Islet precursor cell (in vitro differentiated cells): ENCODE data around the gene RAP1GDS1.
"Not testable (repeated sequence)": the region's sequence is repeated elsewhere in the genome, so short reads cannot be mapped to it uniquely, and the experiment has no call there.

Experiments used
- DNase-seq: peaks from one replicate; pipeline ENCODE4 v3.0.0-alpha.2; 2018

The RAP1GDS1 gene

DNA sequence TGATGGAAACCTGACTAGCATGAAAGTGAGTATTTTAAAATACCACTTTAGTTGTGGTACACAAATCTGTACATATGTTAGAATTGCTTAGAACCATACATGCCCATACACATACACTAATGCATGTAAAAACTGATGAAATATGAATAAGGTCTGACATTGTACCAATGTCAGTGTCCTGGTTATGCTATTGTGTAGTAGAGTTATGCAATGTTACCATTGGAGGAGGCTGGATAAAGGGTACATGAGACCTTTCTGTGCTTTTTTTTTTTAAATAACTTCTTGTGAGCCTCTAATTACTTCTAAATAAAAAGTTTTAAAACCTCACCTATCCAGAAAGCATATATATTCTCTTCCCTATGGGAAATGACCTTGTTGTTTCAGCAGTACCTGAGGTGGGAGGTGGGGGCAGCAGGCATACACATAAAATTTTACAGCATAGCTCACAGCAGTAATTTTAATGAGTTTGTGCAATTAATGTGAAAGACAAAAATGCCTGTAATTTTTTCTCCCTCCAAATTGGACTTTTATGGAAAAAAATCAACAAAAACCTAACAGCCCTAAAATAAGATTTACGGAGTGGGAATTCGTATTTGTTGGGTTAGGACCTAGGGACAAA is 97.6 kb downstream of the RAP1GDS1 start:
- no peak for DNase-seq

DNA sequence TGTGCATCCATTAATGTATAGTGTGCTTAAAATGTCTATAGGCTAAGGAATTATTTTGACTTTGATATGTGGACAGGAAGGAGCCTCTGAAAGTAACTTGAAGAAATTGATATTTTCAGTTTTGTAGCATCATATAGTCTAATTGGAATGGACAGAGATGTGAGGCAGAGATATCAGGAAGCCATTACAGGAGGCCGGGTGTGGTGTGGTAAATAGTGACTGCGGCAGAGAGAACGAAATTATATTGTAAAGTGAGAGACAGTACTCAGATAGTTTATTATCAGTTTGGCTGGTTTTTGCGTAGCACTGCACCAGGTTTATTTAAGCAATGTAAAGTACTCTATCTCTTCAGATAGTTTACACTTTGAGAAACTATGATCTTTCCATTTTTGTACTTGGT is 98.5 kb downstream of the RAP1GDS1 start:
- DNase-seq: no peak

DNA sequence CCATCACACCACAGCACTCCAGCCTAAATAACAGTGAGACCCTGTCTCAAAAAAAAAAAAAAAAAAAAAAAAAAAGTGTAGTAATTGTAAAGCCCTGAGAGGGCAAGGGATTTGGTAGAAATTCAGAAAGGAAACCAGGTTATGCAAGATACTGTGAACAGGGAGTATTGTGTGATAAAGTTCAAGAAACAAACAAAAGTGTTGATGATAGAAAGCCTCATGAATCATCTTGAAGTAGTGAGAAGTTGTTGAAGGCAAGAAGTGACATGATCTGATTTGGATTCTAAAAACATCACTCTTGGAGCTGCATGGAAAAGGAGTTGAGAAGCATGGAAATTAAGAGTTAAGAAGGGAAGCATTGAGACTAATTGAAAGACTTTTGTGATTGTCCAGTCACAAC is 102.2 kb downstream of the RAP1GDS1 start:
- no peak for DNase-seq

DNA sequence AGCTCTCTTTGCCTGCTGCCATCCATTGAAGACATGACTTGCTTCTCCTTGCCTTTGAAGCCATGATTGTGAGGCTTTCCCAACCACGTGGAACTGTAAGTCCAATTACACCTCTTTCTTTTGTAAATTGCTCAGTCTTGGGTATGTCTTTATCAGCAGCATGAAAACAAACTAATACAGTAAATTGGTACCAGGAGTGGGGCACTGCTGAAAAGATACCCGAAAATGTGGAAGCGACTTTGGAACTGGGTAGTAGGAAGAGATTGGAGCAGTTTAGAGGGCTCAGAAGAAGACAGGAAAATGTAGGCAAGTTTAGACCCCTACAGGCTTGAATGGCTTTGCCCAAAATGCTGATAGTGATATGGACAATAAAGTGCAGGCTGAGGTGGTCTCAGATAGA is 105.1 kb downstream of the RAP1GDS1 start:
- not testable (repeated sequence) for DNase-seq

DNA sequence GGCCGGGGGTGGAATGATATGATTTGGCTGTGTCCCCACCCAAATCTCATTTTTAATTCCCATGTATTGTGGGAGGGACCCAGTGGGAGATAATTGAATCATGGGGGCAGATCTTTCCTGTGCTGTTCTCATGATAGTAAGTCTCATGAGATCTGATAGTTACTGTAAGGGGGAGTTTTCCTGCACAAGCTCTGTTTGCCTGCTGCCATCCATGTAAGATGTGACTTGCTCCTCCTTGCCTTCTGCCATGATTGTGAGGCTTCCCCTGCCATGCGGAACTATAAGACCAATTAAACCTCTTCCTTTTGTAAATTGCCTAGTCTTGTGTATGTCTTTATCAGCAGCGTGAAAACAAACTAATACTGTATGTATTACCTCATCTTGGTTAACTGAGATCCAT is 106.8 kb downstream of the RAP1GDS1 start:
- DNase-seq: not testable (repeated sequence)

DNA sequence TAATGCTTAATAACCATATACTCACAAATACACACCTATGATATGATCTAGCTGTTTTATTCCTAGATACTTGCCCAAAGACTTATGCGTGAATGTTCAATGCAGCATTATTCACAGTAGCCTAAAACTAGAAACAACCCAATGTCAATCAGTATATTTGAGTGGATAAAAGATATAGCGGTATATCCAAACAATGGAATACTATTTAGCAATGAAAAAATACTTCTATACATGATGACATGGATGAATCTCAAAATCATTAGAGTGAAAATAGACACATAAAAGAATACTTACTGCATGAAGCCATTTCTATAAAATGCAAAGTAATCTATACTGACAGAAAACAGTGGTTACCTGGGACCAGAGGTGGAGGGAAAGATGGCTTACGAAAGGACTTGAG is 108.1 kb downstream of the RAP1GDS1 start:
- DNase-seq: no peak

DNA sequence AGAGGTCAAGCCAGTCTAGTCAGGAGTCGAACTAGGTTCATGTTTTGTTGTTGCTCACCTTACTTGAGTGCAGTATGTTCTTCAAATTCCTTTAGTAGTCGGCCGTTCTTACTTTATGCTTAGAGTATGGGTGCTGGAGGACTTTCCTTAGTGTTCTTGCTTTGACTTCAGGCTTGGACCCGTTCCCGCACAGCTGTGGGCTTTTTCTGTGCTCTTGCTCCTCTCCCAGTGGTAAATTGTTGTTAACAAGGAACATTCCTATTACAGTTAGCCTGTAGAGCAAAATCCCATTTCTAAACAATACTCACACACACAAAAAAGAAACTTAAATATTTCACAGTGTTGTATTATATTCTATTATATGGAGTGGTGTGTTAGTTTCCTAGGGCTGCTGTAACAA is 113.5 kb downstream of the RAP1GDS1 start:
- DNase-seq: no peak

DNA sequence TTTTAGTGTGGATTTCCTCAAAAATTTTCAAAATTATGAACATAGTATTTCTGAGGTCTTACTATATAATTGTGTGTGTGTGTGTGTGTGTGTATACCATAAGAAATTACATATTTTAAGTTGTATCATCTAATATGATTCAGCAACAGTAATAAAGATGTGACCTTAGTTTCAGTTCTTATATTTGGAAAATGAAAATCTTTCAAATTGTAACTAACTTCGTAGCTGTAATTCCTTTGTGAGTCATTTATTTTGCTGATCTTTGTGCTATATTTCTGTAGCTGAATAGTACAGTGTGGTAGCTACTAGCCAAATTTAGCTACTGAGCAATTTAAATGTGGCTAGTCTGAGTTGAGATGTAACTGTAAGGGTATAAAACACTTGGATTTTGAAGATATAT is 116.4 kb downstream of the RAP1GDS1 start:
- DNase-seq: no peak

DNA sequence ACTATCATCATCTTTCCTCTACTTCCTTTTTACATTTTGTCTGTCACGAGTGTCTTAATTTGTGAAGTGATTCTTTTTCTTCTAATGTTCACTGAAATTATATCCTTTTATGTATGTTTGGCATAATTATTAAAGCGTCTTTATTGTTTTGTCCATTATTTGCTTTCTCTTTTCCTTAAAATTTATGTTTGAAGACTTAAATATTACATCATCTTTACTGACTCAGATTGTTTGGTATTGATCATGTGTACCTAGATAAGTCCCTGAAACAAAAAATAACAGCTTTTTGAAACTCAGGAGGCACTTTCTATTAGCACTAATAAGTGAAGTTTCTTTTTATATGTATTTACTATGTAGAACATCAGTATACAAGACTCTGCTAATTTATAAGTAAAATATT is 120.1 kb downstream of the RAP1GDS1 start:
- no peak for DNase-seq

DNA sequence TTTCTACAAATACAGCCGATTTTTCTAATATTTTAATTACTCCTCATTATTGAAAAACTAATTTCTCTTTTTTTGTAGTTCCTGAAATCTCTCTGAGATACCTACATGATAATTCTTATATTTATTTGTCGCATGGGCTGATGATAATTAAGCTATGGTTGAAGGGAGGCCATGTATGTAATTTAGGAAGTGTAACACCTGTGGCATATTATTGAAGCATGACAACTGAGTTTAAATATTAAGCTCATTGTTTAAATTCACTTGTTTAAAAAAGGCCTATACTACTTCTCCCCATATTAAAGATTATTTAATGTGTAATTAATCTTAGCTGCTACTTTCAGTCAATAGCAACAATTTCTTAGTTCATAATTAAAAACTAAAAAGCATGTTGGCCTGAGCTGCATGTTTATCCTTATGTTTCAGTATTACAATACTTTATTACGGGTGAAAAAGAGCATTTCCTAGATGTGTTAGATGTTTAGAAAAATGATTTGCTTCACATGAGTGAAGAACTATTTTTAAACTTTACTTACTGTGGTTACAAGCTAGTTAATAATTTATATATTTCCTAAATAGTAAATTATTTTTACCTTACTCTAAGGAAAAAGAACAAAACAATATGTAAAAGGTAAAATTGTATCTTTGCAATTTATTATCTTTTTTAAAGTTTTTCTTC is 122.4 kb downstream of the RAP1GDS1 start:
- no peak for DNase-seq

DNA sequence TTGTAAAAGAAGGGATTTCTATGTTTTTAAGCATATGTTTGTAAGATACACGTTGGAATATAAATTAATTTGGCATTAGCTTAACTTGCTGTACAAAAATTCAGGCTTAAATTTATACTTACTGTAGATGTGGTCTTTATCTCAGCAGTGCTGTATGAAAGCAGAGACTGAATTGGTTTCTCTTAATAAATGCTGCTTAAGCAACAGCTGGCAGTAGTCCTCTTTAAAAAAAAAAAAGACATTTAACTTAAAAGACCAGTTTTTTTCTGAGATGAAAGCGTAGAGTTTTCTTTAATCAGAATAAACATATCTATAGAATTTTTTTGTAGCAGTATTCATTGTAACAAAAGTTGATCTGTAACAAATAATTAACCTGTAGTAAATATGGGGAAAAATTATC is 124.6 kb downstream of the RAP1GDS1 start:
- no peak for DNase-seq

DNA sequence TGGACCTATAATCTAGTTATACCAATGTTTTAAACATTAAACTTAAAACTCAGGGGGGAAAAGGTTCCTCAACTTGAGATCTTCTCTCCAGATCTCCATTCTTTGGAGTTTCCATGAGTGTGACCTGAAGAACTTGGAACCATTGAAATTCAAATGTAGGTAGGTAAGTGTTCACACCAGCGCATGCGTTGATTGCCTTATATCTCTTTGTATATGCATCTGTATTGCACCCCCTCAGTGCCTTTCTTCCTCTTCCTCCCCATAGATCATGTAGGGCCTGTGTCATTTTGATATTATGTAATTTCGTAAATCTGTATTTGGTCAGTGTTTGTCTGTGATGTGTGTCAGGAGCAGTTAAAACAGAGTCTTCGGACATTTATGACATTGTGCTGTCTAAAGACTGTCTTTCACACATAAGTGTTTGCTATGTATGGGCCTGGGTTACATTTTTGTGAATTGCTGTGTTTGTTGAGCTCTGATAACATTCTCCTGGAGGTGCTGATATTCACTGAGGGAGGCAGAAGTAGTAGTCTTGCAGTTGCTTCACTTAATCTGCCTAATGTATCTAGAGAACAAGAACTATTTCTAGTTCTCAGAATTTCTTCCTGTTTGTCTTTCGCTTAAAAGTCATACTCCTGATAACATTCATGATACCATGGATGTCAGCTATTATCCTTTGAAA is 126.3 kb downstream of the RAP1GDS1 start:
- DNase-seq: no peak

DNA sequence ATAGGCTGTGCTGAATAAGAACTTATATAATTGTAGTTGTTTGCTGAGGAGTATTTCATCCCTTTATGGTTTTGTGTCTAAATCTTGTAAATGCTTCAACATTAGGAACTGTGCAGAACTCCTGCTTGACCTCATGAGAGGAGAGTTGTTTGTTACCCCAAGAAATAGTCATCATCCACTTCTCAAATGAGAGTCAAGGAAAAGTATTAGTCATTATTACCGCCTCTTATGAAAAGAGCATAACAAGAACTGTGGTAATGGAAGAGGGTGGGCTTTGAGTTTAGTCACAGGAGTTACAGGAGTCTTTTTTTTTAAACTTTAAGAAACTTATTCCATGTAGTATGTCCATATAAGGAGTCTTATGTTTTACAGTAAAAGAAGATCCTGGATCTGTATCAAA is 132.9 kb downstream of the RAP1GDS1 start:
- DNase-seq: no peak

DNA sequence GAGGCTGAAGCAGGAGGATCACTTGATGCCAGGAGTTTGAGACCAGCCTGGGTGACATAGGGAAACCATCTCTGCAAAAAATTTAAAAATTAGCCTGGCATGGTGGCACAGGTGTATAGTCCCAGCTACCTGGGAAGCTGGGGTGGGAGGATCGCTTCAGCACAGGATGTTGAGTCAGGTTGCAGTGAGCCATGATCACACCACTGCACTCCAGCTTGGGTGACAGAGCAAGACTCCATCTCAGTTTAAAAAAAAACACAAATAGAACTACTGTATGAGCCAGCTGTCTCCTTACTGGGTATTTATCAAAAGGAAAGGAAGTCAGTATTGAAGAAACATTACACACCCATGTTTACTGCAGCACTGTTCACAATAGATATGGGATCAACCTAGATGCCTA is 138.7 kb downstream of the RAP1GDS1 start:
- DNase-seq: no peak

DNA sequence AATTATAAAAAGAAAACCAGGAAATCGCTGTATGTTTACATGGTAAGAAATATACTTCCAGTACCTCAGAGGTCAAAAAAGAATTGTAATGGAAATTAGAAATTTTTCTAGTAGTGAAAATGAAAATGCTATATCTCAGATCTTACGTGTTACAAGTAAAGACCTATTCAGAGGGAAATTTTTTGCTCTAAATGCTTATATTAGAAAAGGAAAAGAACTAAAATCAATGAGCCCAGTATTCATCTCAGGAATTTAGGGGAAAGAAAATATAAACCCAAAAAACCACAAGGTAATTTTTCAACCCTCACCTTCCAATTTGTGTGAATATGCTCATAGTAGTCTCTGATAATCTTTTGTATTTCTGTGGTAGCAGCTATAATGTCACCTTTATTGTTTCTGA is 145.6 kb downstream of the RAP1GDS1 start:
- no peak for DNase-seq

DNA sequence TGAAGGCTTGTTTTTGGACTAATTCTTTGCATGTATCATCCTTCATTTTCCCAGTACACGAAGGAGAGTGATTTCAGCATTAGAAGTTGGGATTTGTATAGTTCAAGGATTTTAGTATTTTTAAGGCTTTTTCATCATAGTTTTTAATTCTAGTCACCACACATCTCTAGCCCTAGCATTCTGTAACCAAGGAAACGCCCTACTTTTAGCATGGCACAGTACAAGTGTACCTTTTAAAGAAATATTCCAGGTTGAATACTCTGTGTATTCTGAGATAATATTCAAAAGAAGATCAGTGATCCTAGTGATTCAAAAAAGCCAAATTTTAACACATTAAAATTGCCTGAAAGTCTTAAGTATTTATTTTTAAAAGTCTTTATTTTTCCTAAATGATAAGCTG is 150.5 kb downstream of the RAP1GDS1 start:
- no peak for DNase-seq

DNA sequence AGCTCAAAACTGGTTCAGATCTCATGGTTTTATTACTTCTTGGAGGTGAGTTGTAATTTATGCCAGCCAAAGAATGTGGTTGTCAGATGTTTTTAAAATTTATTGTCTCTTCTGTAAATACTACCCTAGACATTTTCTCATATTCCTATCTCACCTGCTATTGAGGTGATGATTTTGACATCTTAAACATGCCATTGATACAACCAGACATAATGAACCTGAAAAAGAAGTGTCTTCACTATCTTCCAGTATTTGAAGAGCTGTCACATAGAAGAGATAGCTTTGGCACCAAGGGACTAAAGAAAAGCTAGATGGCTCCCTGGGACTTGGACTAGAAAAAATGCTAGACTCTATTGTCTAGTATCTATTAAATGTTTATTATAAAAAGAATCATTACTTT is 155.7 kb downstream of the RAP1GDS1 start:
- DNase-seq: no peak

DNA sequence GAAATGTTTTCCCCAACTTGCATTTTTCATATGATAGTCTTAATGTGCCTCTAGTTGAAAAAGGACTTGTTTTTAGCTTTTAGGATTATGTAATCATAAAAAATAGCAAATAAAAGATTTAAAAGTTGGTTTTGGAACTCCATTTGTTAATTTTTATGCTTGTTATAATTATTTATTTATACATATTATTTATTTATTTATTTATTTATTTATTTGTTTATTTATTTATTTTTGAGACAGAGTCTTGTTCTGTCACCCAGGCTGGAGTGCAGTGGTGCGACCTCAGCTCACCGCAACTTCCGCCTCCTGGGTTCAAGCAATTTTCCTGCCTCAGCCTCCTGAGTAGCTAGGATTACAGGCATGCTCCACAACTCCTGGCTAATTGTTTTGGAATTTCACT is 159.0 kb downstream of the RAP1GDS1 start:
- DNase-seq: not testable (repeated sequence)

DNA sequence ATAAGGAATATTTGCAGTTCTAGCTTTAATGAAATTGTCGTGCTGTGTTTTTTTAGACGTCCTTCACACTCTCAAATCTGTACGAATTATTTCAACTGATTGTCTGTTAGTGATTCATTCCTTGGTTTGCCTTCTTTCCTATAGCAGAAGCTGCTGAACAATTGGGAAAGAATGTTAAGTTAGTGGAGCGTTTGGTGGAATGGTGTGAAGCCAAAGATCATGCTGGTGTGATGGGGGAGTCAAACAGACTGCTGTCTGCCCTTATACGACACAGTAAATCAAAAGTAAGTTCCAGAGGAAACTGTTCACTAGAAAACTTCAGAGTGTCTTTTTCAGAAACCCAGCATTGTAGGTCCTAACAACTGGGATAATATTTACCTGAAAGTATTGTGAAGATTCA is 159.9 kb downstream of the RAP1GDS1 start:
- DNase-seq: no peak

DNA sequence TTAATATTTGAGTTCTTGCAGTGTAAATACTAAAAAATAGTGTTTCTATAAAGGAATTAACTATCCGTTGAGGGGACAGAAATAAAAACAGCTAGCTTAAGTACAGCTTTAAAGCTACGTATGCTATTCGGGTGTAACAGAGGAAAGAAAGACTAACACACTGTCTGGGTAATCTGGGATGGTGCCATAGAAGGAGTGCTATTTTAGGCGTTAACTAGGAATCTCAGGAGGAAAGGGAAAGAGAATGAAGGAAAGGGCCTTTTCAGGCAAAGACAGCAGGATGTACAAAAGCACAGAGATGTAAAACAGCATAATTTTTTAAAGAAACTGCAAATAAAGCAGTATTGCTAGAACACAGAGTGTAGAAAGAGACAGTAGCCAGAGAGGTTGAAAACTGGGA is 161.8 kb downstream of the RAP1GDS1 start:
- no peak for DNase-seq

DNA sequence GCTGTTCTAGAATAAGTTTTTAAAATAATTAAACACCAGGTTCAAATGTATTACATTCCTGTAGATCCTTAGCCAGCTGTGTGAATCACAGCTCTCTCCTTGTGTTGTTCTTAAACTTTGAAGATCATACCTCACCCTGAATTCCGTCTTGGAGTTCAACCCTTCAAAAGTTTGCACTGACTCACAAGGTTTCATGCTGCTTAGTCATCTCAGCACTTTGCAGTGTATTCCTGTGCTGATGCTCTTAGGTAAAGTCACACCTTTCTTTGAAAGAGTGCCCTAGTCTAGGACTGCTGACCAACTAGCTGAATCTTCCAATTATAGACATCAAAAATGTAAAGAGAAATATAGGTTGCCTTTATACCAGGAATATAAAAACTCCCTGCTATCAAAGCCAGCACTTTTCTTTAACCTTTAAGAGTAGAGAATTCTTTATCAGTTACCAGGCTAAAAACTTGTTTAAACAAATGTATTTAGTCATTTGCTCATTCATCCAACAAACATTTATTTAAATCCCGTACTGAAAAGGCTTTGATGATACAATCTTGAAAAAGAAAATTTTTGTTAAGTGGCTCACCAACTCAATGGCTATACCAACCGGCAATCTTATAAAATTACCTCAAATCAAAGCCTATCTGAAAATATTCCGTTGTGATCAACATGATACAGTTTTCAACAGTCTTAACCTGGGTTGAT is 169.7 kb downstream of the RAP1GDS1 start:
- DNase-seq: peak; percentile 61

DNA sequence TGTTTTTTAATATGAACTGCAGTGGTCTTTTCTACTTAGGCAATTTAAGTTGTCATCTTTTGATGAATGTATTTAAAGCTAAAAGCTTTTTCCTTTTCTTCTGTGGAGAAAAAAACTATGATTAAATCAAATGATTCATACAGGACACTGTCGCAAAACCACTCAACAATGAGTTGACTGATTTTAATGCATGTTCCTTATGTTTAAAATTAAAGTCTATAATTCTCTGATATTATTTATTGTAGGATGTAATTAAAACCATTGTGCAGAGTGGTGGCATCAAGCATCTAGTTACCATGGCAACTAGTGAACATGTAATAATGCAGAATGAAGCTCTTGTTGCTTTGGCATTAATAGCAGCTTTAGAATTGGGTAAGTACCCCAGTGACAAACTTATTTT is 172.5 kb downstream of the RAP1GDS1 start:
- DNase-seq: no peak

DNA sequence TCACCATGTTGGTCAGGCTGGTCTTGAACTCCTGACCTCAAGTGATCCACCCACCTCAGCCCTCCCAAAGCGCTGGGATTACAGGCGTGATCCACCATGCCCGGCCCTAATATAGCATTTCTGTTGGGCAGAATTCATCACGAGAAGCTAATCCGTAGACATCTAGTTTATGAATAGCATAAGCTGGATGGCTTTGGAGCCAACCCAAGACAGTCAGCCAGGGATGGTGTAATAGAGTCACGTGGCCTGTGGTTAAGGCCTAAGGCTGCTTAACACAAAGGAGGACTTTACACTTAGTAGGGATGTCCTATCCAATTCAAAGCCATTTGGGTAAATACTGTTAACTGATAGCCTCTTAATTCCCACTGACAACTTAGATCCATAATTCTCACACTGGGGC is 173.6 kb downstream of the RAP1GDS1 start:
- DNase-seq: no peak

DNA sequence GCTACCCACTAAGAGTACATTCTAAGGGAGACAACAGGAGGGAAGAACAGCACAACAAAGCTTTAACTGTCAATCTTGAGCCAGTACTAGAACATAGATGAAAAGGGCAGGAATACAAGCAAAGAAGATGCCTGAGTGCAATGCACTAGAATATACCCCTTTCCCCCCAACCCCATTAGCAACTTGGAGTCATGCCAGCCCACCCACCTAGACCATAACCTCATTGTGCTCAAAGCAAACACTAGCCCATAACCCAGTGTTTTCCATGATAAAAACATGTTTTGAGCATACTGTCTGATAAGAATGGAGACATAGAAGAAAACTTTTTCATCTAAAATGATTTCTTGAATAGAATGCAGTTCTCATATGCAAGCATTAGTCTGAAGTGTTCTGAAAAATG is 183.2 kb downstream of the RAP1GDS1 start:
- DNase-seq: no peak
